Measurements from ENCODE around the gene ASPRV1. TPM values are rescaled to one million over a fixed set of nuclear protein-coding genes. Genes with fewer than 3 reads are reported as not detected.

ASPRV1 gene
- total and polyA plus RNA-seq, 2 donors (not counting 3 experiments of a cell fraction or from before 2014, with no cell fraction given) = 0.15 to 0.22 TPM

DNA sequence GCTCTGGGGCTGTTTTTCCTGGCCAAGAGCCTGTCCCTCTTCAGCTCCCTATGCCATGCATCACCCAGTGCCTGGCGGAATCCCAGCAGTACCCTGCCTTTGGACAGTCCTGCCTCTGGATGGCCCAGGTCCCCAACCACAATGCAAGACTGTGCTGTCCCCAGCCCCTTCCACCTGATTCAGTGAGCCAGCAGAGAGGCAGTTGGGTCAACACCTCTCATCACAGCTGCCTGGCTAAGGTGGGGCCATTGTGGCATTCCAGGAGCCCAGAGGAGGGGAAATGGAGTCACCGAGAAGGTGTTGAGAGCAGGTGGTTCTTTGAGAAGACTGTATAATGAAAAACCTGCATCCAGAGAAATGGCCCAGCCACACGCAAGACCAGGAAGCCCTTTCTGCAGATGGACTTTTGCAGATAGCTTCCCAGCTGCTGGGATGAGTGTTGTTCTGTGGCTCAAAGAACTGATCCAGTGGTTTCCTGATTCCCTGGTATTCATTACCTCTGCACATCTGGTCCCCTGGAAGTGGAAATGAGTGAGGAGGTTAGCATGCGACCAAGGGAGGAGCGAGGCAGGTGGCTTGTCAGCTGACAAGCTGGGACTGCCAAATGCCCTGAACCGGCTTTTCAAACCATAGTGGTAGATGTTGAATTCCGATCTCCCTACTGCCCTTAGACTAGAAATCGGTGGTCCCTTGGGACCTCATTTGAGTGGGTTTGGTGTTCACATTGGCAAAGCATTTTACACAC is 1.7 kb upstream of the ASPRV1 start:
- Histone ChIP-seq H3K9me1 (replicated peaks; ENCODE audit: control insufficient read depth, extremely low read depth, insufficient read depth, low read length) (no peaks in the 10 kb centered on the region), H3K27me3 (ENCODE audit: control insufficient read depth in 2 of 2, insufficient read depth in 2 of 2, low read length in 2 of 2) (peaks cover 6% of the 10 kb centered on the region in 2 experiments), H3K27ac (ENCODE audit: insufficient read depth, low read depth, low read length) (no peak overlapping the region), H2AFZ (ENCODE audit: low read depth, low read length) (no peak overlapping the region), H3K36me3 (ENCODE audit: control insufficient read depth in 2 of 2, extremely low read depth in 1 of 2, insufficient read depth in 2 of 2, low read length in 2 of 2) (no peaks in the 10 kb centered on the region), H3K4me3 (replicated peaks in 1 of 3; ENCODE audit: insufficient read depth in 1 of 3, low read depth in 1 of 3, low read length in 3 of 3) (no peak overlapping the region), H3K9ac (replicated peaks; ENCODE audit: extremely low read depth, insufficient read depth, low read length) (no peak overlapping the region), H4K20me1 (replicated peaks; ENCODE audit: control insufficient read depth, extremely low read depth, insufficient read depth, low read length) (no peaks in the 10 kb centered on the region), H3K4me1 (ENCODE audit: control insufficient read depth, extremely low read depth, insufficient read depth, low read length) (no peaks in the 10 kb centered on the region), H3K4me2 (ENCODE audit: insufficient read depth, low read length) (no peak overlapping the region), H3K79me2 (ENCODE audit: control insufficient read depth, insufficient read depth, low read length) (no peaks in the 10 kb centered on the region), H3K9me3 (replicated peaks; ENCODE audit: control insufficient read depth, insufficient read depth, low read length) (no peaks in the 10 kb centered on the region)
- ChIA-PET POLR2A (no interaction called here), CTCF (no interaction called here)
- TF ChIP-seq MYC (IDR thresholded peaks at IDR 0.05; ENCODE audit: low read depth, low read length) = no peak
- TF ChIP-seq GATA2 (IDR thresholded peaks at IDR 0.05; ENCODE audit: insufficient read depth, insufficient read length, low read depth, low read length) = no peak
- no peak for TF ChIP-seq JUN (IDR thresholded peaks at IDR 0.05; ENCODE audit: borderline replicate concordance, insufficient read depth, insufficient read length, low read depth)
- no peak for TF ChIP-seq POLR2A (IDR thresholded peaks at IDR 0.05; ENCODE audit: low read depth, low read length)
- TF ChIP-seq, protein P1, sequence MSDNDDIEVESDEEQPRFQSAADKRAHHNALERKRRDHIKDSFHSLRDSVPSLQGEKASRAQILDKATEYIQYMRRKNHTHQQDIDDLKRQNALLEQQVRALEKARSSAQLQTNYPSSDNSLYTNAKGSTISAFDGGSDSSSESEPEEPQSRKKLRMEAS (IDR thresholded peaks at IDR 0.05; ENCODE audit: insufficient read depth, insufficient read length) = no peak
- TF ChIP-seq EZH2 (IDR thresholded peaks at IDR 0.05; ENCODE audit: borderline replicate concordance, low read depth, low read length, severe bottlenecking) = no peak
- no peak for TF ChIP-seq POLR2AphosphoS5 (IDR thresholded peaks at IDR 0.05; ENCODE audit: insufficient read depth, low read depth, low read length)
- TF ChIP-seq, protein P2, sequence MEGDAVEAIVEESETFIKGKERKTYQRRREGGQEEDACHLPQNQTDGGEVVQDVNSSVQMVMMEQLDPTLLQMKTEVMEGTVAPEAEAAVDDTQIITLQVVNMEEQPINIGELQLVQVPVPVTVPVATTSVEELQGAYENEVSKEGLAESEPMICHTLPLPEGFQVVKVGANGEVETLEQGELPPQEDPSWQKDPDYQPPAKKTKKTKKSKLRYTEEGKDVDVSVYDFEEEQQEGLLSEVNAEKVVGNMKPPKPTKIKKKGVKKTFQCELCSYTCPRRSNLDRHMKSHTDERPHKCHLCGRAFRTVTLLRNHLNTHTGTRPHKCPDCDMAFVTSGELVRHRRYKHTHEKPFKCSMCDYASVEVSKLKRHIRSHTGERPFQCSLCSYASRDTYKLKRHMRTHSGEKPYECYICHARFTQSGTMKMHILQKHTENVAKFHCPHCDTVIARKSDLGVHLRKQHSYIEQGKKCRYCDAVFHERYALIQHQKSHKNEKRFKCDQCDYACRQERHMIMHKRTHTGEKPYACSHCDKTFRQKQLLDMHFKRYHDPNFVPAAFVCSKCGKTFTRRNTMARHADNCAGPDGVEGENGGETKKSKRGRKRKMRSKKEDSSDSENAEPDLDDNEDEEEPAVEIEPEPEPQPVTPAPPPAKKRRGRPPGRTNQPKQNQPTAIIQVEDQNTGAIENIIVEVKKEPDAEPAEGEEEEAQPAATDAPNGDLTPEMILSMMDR (IDR thresholded peaks at IDR 0.05; ENCODE audit: extremely low read depth in 1 of 2, insufficient read depth in 1 of 2, low read depth in 1 of 2, low read length in 2 of 2) = no peak
- no peak for TF ChIP-seq FOS (IDR thresholded peaks at IDR 0.05; ENCODE audit: borderline replicate concordance, insufficient read depth, low read length)
- no TSS peak for BruUV-seq (replicated peaks)
- DNase-seq (ENCODE audit: low read depth, low spot score) = no peak
- dilution Hi-C loops (cut with MboI; ENCODE audit: extremely low pct_ligation_motif_present, low sequenced_read_pairs) (no loop called here), intact Hi-C loops (cut with micrococcal nuclease) (no loop called here)
- no peak for FAIRE-seq

Data from endothelial cell of umbilical vein (primary cell).